ENCODE data around the gene SDSL.

GRCh38 chr12:113422030-113422885 is at the start of gene SDSL:
- TF ChIP-seq, protein P1, sequence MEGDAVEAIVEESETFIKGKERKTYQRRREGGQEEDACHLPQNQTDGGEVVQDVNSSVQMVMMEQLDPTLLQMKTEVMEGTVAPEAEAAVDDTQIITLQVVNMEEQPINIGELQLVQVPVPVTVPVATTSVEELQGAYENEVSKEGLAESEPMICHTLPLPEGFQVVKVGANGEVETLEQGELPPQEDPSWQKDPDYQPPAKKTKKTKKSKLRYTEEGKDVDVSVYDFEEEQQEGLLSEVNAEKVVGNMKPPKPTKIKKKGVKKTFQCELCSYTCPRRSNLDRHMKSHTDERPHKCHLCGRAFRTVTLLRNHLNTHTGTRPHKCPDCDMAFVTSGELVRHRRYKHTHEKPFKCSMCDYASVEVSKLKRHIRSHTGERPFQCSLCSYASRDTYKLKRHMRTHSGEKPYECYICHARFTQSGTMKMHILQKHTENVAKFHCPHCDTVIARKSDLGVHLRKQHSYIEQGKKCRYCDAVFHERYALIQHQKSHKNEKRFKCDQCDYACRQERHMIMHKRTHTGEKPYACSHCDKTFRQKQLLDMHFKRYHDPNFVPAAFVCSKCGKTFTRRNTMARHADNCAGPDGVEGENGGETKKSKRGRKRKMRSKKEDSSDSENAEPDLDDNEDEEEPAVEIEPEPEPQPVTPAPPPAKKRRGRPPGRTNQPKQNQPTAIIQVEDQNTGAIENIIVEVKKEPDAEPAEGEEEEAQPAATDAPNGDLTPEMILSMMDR (IDR thresholded peaks at IDR 0.05; ENCODE audit: low read depth, low read length, poor library complexity, severe bottlenecking): no peak
- no peak for TF ChIP-seq EZH2phosphoT487 (IDR thresholded peaks at IDR 0.05; ENCODE audit: borderline replicate concordance, low read length)
